ENCODE results near the gene ROBO1.

GRCh38 chr3:79056498-79056897 is 711.3 kb downstream of the ROBO1 start:
- TF ChIP-seq EZH2 (IDR thresholded peaks at IDR 0.05; ENCODE audit: insufficient read depth, poor library complexity, severe bottlenecking) = no peak
- TF ChIP-seq EZH2phosphoT487 (IDR thresholded peaks at IDR 0.05; ENCODE audit: insufficient read depth, low read depth) = no peak
